Head of caudate nucleus (tissue), 42 donors: Measurements from ENCODE around the gene PSMA4.
"Not testable (repeated sequence)": the region's sequence is repeated elsewhere in the genome, so short reads cannot be mapped to it uniquely, and the experiment has no call there.

Experiments used
- DNase-seq, 42 donors: peaks; one replicate each; pipeline versions ENCODE4 v3.0.0 to v3.0.0-alpha.2; 2020 to 2021; ENCODE audit warnings: mixed read lengths in 7 of 42
- intact Hi-C: fragments of 100-400 bp; cut with DNase I; formaldehyde crosslinking; loops from one replicate; pipeline ENCODE4 v1.15.0; 2022

PSMA4 gene

DNA sequence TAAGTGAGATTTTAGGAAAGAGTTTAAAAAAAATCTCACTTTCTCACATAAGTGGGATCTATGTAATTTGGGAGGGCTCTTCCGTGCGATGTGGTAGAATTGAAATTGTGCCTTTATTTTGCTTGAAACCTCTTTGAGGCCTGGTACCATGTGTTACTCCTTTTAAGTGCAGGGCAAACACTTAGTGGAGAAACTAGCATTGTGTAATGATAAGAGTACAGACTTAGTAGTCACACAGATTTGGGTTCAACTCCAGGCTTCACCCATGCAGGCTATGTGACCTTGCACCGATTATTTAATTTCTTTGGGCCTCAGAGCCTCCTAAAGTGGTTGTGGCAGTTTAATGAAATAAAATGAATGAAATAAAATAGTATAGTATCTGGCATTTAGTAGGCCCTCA lies 2.4 kb downstream of the PSMA4 start:
- DNase-seq = no peak
- intact Hi-C loops = no loop called here

DNA sequence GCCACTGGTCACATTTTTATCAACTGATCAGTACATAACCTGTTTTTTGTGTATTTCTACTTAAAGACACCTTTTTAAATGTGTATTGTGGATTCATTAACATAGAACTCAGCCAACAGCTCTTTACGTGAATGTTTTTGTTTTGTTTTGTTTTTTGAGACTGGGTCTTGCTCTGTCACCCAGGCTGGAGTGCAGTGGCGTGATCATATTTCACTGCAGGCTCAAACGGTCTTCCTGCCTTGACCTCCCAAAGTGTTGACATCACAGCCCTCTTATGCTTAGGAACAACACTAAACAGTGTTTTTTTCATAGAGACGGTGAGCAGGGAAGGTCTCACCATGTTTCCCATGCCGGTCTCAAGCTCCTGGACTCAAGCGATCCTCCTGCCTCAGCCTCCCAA lies 9.9 kb downstream of the PSMA4 start:
- intact Hi-C loops = no loop called here
- DNase-seq = no peak

DNA sequence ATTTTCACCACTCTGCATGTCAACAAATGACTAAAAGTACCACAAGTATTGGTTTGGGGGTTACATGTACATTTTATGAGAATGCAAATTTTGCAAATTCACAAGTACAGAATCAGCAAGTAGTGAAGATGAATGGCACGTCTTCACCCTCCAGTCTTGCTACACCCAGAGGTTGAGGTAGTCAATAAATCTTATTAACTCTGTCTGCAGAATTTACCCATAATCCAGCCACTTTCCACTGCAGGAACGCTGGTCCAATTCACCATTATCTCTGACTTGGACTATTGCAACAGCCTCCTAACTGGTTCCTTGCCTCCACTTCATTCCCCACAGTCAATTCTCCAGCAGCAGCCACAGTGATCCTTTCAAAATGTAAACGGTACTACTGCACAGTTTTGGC lies 10.6 kb downstream of the PSMA4 start:
- intact Hi-C loops = no loop called here
- DNase-seq = no peak

DNA sequence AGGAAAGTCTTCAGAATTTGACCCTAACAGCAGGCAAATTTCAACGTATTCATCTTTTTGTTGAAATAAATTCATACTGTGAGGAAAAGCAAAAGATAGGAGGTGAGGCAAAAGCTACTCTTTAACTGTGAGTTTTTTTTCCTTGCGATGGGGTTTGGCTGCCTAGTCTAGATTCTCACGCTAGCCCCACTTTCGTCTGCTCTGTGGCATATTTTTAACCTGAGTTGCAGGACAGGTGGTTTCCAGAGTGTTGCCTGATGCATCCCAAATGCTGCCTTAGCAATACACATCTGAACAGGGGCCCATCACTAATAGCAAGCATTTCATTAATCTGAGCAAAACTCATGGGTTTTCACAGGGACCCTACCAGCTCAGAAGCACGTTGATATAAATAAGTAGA lies 11.7 kb downstream of the PSMA4 start:
- DNase-seq = no peak
- intact Hi-C loops = no loop called here

DNA sequence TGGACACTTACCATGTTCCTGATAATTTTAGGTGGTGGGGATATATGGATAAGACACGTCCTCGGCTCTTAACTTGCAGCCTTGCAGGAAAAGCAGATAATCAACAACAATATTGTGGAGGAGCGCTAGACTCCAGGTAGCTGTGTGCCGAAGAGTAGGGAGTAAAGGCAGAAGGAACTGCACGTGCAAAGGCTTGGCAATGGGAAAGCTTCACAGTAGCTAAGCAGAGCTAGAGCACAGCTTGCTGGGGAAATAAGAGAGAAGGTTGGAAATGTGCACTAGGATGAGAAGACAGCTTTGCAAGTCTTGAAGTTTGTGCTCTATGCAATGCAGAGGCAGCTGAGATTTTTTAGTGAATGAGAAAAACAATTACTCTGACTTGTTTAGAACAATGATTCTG lies 12.4 kb downstream of the PSMA4 start:
- intact Hi-C loops = no loop called here
- DNase-seq = no peak

DNA sequence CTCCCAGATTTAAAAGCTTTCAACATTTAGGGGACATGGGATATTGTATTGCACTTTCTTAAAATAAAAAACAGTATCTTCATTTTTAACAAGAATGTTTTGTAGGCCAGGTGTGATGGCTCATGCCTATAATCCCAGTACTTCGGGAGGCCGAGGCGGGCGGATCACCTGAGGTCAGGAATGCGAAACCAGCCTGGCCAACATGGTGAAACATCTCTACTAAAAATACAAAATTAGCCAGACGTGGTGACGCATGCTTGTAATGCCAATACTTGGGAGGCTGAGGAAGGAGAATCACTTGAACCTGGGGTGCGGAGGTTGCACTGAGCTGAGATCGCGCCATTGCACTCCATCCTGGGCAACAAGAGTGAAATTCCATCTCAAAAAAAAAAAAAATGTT lies 20.0 kb downstream of the PSMA4 start:
- intact Hi-C loops, DNase-seq: not testable (repeated sequence)

DNA sequence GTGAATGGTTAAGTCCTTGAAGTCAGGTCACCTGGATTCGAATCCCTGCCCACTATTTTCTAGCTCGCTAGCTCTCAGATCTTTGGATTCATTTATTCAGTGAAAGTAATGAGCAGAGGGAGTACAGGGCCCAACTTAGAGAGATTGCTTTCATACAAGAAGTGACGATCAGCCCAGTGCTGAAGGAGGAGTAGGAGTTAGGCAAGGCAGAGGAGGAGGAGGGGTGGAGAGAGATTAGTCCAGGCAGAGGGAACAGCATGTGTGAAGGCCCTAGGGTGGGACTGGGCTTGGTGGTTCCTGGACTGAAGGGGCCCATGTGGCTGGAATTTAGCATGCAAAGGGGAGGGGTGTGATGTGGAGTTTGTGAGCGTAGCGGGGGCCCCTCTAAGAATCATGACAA lies 21.2 kb downstream of the PSMA4 start:
- intact Hi-C loops = no loop called here
- DNase-seq = no peak

DNA sequence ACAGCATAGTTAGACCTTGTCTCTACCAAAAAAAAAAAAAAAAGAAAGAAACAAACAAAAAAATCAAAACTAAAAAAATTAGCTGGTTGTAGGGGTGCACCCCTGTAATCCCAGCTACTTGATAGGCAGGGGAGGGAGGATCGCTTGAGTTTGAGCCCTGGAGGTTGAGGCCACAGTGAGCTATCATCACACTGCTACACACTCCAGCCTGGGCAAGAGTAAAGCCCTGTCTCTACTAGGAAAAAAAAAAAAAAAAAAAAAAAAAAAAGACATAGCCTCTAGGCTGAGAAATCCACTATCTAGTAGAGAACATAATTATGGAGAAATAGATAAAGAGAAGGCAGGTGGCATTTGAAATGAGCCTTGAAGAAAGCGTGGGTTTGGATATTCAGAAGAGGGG lies 22.8 kb downstream of the PSMA4 start:
- no peak for DNase-seq
- intact Hi-C loops = no loop called here

DNA sequence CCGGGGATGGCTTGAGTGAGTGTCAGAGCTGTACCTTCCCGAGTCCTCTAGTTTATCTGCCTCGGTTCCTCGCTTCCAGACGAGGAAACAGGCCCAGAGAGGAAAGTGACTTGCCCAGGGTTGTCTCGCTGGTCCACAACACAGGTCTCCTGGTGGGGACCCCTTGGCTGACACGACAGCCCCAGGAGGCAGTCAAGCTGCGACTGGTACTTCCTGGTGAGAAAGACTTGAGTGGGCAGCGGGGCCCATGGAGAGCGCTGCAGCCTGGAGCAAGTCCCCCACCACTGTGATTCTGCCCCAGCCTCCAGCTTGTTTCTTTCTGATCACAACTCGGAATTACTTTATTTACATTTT lies 24.5 kb downstream of the PSMA4 start:
- intact Hi-C loops = no loop called here
- no peak for DNase-seq

DNA sequence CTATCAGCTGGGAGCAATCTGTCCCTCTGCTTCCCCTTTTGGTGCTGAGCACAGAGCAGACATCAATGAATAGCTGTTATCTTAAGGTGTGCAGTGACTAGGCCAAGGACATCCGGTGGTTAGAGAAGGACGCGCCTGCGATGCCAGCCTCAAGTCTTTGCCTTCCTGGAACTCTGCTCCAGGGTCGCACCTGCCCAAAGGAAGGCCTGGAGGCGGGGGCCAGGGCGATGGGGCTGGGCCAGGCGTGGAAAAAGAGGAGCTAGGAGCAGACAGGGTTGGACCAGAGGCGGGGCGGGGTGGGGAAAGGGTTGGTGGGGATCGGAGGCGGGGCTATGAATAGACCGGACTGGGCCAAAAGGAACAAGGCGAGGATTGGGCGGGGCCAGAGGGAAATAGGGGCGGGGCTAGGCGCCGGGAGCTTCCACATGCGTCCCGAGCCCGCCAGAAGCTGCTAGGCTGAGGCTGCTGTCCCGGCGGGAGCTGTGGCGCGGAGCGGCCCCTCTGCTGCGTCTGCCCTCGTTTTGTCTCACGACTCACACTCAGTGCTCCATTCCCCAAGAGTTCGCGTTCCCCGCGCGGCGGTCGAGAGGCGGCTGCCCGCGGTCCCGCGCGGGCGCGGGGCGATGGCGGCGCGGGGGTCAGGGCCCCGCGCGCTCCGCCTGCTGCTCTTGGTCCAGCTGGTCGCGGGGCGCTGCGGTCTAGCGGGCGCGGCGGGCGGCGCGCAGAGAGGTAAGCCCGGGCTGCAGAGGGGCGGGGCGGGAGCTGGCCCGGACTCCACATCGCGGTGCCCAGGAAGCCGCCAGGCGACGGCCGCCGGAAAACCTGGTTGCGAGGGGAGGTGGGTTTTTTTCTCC lies 25.1 kb downstream of the PSMA4 start, which contains the start of gene CHRNA5:
Gene CHRNA5, plus strand, starts transcription at position 424 of the 854 bp plus-strand sequence. Its CDS starts 200 bp downstream, at position 624.
- intact Hi-C loops = no loop called here
- peak in 32 of 42 donors; percentile 8 to 82 (median 52) for DNase-seq

DNA sequence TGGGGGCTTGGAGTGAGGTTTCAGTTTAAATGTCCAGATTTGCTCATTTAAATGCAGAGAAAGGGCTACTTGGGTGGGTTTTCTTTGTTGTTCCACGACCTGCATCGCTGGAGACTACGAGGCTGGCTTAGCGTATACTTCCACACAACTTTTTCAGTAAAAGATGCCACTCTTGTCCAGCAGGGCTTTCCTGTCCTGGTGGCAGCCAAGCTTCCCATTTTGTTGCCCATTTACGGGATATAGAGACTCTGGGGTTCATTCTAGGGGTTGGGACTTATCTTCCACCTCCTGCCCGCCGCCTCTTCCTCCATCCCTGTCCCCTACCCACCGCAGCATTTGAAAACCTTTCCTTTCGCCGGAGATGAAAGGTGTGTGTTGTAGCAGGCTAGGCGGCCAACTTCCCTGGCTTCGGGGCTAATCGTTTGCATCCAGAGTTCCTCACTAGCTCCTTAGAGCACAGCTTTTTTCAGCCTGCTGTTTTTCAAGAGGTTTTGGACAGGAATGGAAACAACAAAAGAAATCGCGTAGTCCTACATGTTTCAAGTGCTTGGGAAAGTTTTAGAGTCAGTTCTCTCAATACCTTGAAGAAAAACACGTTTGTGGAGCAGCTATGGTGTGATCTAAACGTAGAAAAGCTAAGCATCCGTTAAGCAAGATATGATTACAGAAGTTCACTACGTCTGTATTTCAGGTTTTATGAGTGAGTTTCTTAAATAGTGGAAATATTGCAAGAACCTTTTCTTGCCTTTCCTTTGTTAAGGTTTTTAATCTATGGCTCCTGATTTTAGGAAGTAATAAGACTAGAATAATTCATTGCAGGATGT lies 25.9 kb downstream of the PSMA4 start:
- no peak for DNase-seq
- intact Hi-C loops = no loop called here

DNA sequence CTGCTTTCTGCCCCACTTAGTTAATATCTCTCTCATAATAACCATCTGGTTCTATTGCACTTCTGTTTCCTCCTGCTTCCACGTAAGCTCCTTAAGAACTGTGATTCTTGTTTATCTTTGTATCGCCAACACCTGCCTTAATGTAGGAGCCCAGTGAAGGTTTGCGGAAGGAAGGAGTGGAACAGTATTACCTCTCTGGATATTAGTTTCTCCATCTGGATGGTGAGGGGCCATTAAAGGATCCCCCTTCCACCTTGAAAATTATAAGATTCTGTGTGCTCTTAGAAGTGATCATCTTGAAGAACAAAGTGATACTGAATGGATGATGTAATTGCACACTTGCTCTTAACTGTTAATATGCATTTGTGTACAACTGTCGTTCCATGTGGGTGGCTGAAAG lies 27.3 kb downstream of the PSMA4 start:
- DNase-seq = no peak
- intact Hi-C loops = no loop called here

DNA sequence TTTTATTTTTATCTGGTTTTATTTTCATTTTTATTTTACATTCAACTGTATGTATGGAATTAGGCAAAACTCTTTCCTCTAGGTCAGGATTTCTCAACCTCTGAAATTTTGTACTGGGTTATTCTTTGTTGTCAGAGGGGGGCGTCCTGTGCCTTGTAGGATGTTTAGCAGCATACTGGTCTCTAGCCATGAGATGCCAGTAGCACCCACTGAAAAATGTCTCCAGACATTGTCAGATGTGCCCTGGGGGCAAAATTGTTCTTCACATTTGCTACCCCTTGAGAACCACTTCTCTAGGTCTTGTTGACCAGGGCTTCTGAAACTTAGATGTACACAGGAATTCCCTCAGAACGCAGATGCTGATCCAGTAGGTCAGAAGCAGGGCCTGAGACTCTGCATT lies 30.5 kb downstream of the PSMA4 start:
- intact Hi-C loops = no loop called here
- no peak for DNase-seq

DNA sequence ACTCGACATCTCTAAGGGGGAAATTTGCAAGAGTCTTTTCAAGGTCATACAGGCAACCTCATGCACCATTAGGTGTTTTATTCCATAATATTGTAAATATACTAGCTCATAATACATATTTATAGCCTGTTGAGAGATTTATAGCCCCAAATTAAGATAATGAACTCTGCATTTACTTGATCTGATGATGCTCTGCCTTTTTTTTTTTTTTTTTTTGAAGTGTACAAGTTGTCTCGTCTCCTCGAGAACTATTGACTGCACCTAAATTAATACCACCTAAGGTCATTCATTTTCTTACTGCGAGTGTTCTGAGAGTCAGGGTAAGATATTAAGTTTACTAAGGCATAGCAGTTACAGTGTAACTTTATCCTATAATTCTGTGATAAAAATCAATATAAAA lies 31.1 kb downstream of the PSMA4 start:
- intact Hi-C loops = no loop called here
- no peak for DNase-seq

DNA sequence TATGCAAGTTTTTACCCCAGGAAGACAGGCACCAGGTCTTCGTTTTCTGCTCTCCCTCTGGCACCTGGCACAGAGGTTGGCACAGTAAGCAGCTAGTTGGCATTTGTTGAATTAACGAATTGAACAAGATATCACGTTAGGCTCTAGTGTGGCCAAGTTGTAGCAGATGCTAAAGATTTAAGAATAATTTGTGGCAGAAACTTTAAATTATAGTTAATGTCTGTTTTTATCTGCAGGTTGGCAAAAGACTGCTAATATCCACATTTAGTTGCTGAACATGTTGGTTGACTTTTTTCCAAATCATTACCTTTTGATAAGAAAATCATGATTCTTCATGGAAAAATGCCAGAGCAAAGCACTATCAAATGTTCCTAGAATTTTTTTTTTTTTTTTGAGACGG lies 33.2 kb downstream of the PSMA4 start:
- no peak for DNase-seq
- intact Hi-C loops = no loop called here

DNA sequence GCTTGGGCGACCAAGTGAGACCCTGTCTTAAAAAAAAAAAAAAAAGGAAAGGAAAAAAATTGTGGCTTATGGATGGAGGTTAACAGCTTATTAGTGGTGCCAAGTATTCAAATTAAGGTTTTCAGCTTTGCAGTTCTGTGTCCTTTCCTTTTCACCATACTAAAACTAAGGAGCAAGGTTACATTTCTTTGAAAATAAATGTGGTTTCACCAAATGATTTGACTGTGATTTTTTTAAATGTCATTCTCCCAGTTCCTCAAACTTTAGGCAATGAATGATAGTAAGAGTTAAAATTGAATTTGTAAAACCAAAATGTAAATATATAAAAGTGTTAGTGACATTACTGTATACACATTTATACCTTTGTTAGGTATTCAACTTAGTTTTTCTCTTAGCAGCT lies 34.7 kb downstream of the PSMA4 start:
- intact Hi-C loops = no loop called here
- DNase-seq = no peak

DNA sequence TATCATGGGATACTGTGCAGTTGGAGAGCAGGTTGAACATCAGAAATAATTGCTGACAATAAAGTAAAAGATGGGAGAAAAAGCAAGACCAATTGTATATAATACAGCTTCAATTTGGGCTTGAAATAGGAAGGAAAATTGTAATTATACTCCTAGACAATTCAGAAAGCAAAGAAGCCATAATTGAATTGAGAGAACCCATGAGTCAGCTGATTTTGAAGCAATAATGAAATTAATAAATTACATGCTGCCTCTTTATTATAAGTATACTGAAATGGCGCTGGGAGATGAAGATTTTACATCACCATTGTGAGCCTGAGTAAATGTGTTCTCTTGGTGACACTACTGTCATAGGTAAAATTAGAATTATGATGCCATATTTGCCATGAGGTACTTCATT lies 57.3 kb downstream of the PSMA4 start:
- DNase-seq = no peak
- intact Hi-C loops = no loop called here

DNA sequence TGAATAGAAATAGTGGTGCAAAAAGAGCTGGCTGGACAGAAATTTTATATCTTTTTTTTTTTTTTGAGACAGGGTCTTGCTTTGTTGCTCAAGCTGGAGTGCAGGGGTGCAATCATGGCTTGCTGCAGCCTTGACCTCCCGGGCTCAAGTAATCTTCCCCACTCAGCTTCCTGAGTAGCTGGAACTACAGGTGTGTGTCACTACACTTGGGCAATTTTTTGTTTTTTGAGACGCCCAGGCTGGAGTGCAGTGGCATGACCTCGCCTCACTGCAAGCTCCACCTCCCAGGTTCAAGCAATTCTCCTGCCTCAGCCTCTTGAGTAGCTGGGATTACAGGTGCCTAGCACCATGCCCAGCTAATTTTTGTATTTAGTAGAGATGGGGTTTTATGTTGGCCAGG lies 58.1 kb downstream of the PSMA4 start:
- no peak for DNase-seq
- intact Hi-C loops = no loop called here

DNA sequence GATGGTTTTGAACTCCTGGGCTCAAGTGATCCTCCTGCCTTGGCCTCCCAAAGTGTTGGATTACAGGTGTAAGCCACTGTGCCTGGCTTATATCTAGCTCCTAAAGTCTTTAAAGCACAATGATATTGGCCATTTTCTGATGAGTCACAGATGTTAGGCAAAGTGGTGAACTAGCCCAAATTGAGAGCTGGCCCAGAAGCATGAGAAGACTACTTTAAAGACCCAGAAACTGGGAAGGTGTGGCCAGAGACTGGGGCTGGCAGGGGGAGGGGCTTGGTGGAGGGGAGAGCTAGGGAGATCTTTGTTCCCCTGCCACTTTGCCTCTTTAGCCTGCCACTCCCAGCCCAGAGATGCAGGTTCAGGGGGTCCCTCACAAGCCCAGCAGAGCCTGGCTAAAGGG lies 58.9 kb downstream of the PSMA4 start:
- intact Hi-C loops = no loop called here
- no peak for DNase-seq
